ENCODE results near the gene NDUFB10. TPM values are rescaled to one million over a fixed set of nuclear protein-coding genes. Genes with fewer than 3 reads are reported as not detected.

Gene NDUFB10
- total RNA-seq, 1 experiment from 2014 or later, result 287 TPM

GRCh38 chr16:1989209-1990100 lies 30.1 kb downstream of the NDUFB10 start, which contains the start of gene SYNGR3:
SYNGR3 (plus strand) TSS chr16:1989970; CDS start chr16:1990103, 133 bp downstream.
- H3K27ac ChIP-seq (ENCODE audit: low read length), result peak within 1 kb of the TSS; percentile 61; the same call in 1 of the 2 replicates
- peaks cover 25% of the 10 kb centered on the region for H3K4me1 ChIP-seq (ENCODE audit: control insufficient read depth, insufficient read depth, low read length)
- ChIA-PET CTCF (no interaction called here), POLR2A (no interaction called here)
- H3K4me3 ChIP-seq (ENCODE audit: low read depth in 2 of 2, low read length in 2 of 2), result peak within 1 kb of the TSS; percentile 50 to 67
- ATAC-seq, result peak; percentile 67
- TF ChIP-seq POLR2AphosphoS5 (IDR thresholded peaks at IDR 0.05; ENCODE audit: low read depth, low read length) (no peak), REST (IDR thresholded peaks at IDR 0.05; ENCODE audit: insufficient read depth in 1 of 2, low read depth in 2 of 2, low read length in 1 of 2) (no peak), TCF7L2 (IDR thresholded peaks at IDR 0.05; ENCODE audit: low read depth, low read length) (no peak), SIN3A (IDR thresholded peaks at IDR 0.05; ENCODE audit: borderline replicate concordance, insufficient read depth, low read depth, low read length) (no peak)
- TF ChIP-seq, protein P1, sequence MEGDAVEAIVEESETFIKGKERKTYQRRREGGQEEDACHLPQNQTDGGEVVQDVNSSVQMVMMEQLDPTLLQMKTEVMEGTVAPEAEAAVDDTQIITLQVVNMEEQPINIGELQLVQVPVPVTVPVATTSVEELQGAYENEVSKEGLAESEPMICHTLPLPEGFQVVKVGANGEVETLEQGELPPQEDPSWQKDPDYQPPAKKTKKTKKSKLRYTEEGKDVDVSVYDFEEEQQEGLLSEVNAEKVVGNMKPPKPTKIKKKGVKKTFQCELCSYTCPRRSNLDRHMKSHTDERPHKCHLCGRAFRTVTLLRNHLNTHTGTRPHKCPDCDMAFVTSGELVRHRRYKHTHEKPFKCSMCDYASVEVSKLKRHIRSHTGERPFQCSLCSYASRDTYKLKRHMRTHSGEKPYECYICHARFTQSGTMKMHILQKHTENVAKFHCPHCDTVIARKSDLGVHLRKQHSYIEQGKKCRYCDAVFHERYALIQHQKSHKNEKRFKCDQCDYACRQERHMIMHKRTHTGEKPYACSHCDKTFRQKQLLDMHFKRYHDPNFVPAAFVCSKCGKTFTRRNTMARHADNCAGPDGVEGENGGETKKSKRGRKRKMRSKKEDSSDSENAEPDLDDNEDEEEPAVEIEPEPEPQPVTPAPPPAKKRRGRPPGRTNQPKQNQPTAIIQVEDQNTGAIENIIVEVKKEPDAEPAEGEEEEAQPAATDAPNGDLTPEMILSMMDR (IDR thresholded peaks at IDR 0.05), result no peak
- no peak for DNase-seq (ENCODE audit: low read depth, low spot score)
- H3K36me3 ChIP-seq (ENCODE audit: control insufficient read depth, insufficient read depth, low read length), result peaks cover 8% of the 10 kb centered on the region; the same call in 1 of the 2 replicates
- no peaks in the 10 kb centered on the region for H3K9me3 ChIP-seq (ENCODE audit: control insufficient read depth, insufficient read depth, low read depth, low read length)
- in situ Hi-C loops (cut with HindIII; ENCODE audit: low pct_unique_long_range_greater_than_20kb, low sequenced_read_pairs) (no loop called here), intact Hi-C loops (cut with micrococcal nuclease; ENCODE audit: unreplicated experiment) (no loop called here)
- BruUV-seq (replicated peaks), result no TSS peak
- no peaks in the 10 kb centered on the region for H3K27me3 ChIP-seq (ENCODE audit: control insufficient read depth, insufficient read depth, low read length)

GRCh38 chr16:1990101-1990350 lies 30.7 kb downstream of the NDUFB10 start:
- ChIA-PET POLR2A (no interaction called here), CTCF (no interaction called here)
- DNase-seq (ENCODE audit: low read depth, low spot score) (no peak), ATAC-seq (no peak)
- Histone ChIP-seq H3K4me3 (ENCODE audit: low read depth in 2 of 2, low read length in 2 of 2) (peak overlapping the region; percentile 50 to 67), H3K36me3 (ENCODE audit: control insufficient read depth, insufficient read depth, low read length) (peaks cover 4% of the 10 kb centered on the region; the same call in 1 of the 2 replicates), H3K4me1 (ENCODE audit: control insufficient read depth, insufficient read depth, low read length) (peaks cover 24% of the 10 kb centered on the region), H3K27me3 (ENCODE audit: control insufficient read depth, insufficient read depth, low read length) (no peaks in the 10 kb centered on the region), H3K9me3 (ENCODE audit: control insufficient read depth, insufficient read depth, low read depth, low read length) (no peaks in the 10 kb centered on the region), H3K27ac (ENCODE audit: low read length) (no peak overlapping the region; the same call in 1 of the 2 replicates)
- intact Hi-C loops (cut with micrococcal nuclease; ENCODE audit: unreplicated experiment), result no loop called here
- in situ Hi-C loops (cut with HindIII; ENCODE audit: low pct_unique_long_range_greater_than_20kb, low sequenced_read_pairs), result no loop called here
- no TSS peak for BruUV-seq (replicated peaks)
- TF ChIP-seq TCF7L2 (IDR thresholded peaks at IDR 0.05; ENCODE audit: low read depth, low read length) (no peak), POLR2AphosphoS5 (IDR thresholded peaks at IDR 0.05; ENCODE audit: low read depth, low read length) (no peak), REST (IDR thresholded peaks at IDR 0.05; ENCODE audit: insufficient read depth in 1 of 2, low read depth in 2 of 2, low read length in 1 of 2) (no peak), SIN3A (IDR thresholded peaks at IDR 0.05; ENCODE audit: borderline replicate concordance, insufficient read depth, low read depth, low read length) (no peak)
- TF ChIP-seq, protein P1 (IDR thresholded peaks at IDR 0.05), result no peak
